Liver (tissue), 3 donors: Measurements from ENCODE around the gene SWT1.

Experiments used
- CTCF ChIP-seq: fragments of 150-350 bp; IDR thresholded peaks from 2 replicates; pipeline ENCODE4 v1.5.1; 2017; ENCODE audit warnings: improper control_type of control experiment, low read depth, low read length; ENCODE audit not compliant: missing input control
- HNF4G ChIP-seq: IDR thresholded peaks from 2 replicates; pipeline ENCODE4 v1.6.1; 2016; ENCODE audit warnings: antibody characterized with exemption
- RXRA ChIP-seq, 2 donors: IDR thresholded peaks; 2 replicates each; pipeline ENCODE4 v1.6.1; 2017 to 2018; ENCODE audit warnings: antibody characterized with exemption in 2 of 2, mild to moderate bottlenecking in 1 of 2
- donor health status: healthy.
- donor health status: healthy.

DNA sequence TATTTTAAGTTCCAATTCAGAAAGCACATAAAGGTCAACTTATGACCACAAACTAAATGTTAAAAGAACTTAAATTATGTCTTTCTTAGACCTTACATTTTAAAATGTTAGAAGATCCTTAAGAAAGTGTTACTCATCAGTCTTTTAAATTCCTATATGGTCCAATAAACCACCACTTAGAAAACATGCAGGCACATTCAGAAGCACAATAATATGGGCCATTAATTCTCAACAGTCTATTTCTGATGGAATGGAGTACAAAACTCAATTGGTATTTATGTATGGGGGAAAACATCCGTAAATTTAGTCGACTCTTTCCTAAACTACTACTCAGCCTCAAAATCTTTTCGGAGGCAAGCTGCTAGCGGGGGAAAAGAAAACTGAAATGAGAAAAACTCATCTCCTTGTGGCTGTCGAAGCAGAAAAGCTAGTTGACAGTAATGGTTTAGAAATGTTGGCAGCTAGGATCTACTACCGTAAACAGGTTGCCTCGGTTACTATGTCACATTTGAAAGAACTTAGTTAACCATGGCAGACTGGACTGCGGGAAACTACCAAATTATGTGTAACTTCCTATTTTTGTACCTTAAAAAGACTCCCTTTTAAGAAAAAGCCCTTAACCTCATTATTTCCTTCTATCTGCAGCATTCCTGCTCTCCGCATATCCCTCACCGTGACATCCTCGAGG is 1.2 kb upstream of the SWT1 start:
- TF ChIP-seq CTCF (no peak), HNF4G (no peak), RXRA (IDR thresholded peaks at IDR 0.05) (no peak)
